ENCODE results near the gene WDR53.

Gene WDR53

GRCh38 chr3:196518966-196519717 lies 49.2 kb downstream of the WDR53 start:
- no peaks in the 10 kb centered on the region for H3K27me3 ChIP-seq (ENCODE audit: insufficient read depth, poor library complexity, severe bottlenecking)
- no peak overlapping the region for H3K4me3 ChIP-seq (replicated peaks; ENCODE audit: insufficient read depth, low read length)
- DNase-seq (ENCODE audit: low read depth in 1 of 2, low spot score in 1 of 2) = peak; percentile 57 to 82
- no peak for TF ChIP-seq GABPA (IDR thresholded peaks at IDR 0.05; ENCODE audit: low read depth)
- TF ChIP-seq, protein P1, sequence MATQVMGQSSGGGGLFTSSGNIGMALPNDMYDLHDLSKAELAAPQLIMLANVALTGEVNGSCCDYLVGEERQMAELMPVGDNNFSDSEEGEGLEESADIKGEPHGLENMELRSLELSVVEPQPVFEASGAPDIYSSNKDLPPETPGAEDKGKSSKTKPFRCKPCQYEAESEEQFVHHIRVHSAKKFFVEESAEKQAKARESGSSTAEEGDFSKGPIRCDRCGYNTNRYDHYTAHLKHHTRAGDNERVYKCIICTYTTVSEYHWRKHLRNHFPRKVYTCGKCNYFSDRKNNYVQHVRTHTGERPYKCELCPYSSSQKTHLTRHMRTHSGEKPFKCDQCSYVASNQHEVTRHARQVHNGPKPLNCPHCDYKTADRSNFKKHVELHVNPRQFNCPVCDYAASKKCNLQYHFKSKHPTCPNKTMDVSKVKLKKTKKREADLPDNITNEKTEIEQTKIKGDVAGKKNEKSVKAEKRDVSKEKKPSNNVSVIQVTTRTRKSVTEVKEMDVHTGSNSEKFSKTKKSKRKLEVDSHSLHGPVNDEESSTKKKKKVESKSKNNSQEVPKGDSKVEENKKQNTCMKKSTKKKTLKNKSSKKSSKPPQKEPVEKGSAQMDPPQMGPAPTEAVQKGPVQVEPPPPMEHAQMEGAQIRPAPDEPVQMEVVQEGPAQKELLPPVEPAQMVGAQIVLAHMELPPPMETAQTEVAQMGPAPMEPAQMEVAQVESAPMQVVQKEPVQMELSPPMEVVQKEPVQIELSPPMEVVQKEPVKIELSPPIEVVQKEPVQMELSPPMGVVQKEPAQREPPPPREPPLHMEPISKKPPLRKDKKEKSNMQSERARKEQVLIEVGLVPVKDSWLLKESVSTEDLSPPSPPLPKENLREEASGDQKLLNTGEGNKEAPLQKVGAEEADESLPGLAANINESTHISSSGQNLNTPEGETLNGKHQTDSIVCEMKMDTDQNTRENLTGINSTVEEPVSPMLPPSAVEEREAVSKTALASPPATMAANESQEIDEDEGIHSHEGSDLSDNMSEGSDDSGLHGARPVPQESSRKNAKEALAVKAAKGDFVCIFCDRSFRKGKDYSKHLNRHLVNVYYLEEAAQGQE (IDR thresholded peaks at IDR 0.05; ENCODE audit: insufficient replicate concordance, low read depth) = no peak
- TF ChIP-seq, protein P2, sequence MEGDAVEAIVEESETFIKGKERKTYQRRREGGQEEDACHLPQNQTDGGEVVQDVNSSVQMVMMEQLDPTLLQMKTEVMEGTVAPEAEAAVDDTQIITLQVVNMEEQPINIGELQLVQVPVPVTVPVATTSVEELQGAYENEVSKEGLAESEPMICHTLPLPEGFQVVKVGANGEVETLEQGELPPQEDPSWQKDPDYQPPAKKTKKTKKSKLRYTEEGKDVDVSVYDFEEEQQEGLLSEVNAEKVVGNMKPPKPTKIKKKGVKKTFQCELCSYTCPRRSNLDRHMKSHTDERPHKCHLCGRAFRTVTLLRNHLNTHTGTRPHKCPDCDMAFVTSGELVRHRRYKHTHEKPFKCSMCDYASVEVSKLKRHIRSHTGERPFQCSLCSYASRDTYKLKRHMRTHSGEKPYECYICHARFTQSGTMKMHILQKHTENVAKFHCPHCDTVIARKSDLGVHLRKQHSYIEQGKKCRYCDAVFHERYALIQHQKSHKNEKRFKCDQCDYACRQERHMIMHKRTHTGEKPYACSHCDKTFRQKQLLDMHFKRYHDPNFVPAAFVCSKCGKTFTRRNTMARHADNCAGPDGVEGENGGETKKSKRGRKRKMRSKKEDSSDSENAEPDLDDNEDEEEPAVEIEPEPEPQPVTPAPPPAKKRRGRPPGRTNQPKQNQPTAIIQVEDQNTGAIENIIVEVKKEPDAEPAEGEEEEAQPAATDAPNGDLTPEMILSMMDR (IDR thresholded peaks at IDR 0.05; ENCODE audit: insufficient read depth, low read length) = peak; percentile 28
- H3K27ac ChIP-seq (replicated peaks) = no peak overlapping the region

DNA sequence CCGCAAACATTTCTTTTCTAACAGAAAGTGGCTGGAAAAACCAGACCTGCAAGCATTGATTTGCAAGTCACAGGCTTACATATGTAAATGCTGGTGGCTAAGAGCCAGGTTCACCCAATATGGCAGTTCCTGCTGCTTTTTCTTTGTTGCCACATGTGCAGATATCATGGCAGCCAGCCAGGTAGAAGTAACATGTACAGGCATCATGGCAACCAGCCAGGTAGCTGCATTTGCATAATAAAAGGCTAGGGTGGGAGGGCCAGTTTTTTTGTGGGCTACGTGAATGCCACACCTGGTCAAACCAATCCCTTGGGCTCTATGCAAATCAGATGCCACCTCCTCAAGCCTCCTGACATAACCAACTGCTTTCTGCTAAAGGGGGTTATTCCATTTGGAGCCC lies 50.4 kb downstream of the WDR53 start:
- Histone ChIP-seq H3K4me3 (replicated peaks; ENCODE audit: insufficient read depth, low read length) (no peak overlapping the region), H3K27ac (replicated peaks) (no peak overlapping the region), H3K27me3 (ENCODE audit: insufficient read depth, poor library complexity, severe bottlenecking) (no peaks in the 10 kb centered on the region)
- no peak for DNase-seq (ENCODE audit: low read depth in 1 of 2, low spot score in 1 of 2)
- TF ChIP-seq, protein P1 (IDR thresholded peaks at IDR 0.05; ENCODE audit: insufficient replicate concordance, low read depth) = no peak
- TF ChIP-seq, protein P2 (IDR thresholded peaks at IDR 0.05; ENCODE audit: insufficient read depth, low read length) = no peak
- TF ChIP-seq GABPA (IDR thresholded peaks at IDR 0.05; ENCODE audit: low read depth) = no peak
- no peak for TF ChIP-seq POLR2AphosphoS5 (IDR thresholded peaks at IDR 0.05; ENCODE audit: low read depth)
- TF ChIP-seq SPI1 (IDR thresholded peaks at IDR 0.05; ENCODE audit: borderline replicate concordance, low read depth) = no peak

DNA sequence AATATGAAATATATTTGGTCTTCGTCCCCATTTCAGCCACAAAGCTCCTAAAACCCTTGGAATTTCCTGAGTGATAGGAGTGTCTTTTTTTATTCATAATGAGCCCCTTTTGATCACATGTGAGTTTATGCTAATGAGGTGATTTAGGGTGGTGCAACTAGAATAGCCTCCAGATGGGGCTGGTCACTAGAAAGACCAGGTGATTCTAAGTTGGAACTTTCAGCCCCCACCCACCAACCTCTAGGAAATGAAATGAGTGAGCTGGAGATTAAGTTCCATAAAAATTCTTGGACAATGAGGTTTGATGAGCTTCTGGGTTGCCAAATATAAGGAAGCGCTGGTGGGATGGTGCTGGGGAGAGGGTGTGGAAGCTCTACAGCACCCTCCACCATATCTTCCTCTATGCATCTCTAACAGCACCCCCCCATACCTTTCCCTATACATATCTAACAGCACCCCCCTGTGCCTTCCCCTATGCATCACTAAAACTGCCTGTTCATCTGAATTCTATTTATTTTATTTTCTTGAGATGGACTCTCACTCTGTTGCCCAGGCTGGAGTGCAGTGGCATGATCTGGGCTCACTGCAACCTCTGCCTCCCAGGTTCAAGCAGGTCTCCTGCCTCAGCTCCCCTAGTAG lies 51.1 kb downstream of the WDR53 start:
- Histone ChIP-seq H3K27me3 (ENCODE audit: insufficient read depth, poor library complexity, severe bottlenecking) (no peaks in the 10 kb centered on the region), H3K4me3 (replicated peaks; ENCODE audit: insufficient read depth, low read length) (no peak overlapping the region), H3K27ac (replicated peaks) (no peak overlapping the region)
- DNase-seq (ENCODE audit: low read depth in 1 of 2, low spot score in 1 of 2) = no peak
- TF ChIP-seq, protein P2 (IDR thresholded peaks at IDR 0.05; ENCODE audit: insufficient read depth, low read length) = no peak
- TF ChIP-seq, protein P1 (IDR thresholded peaks at IDR 0.05; ENCODE audit: insufficient replicate concordance, low read depth) = no peak
- no peak for TF ChIP-seq POLR2AphosphoS5 (IDR thresholded peaks at IDR 0.05; ENCODE audit: low read depth)
- no peak for TF ChIP-seq SPI1 (IDR thresholded peaks at IDR 0.05; ENCODE audit: borderline replicate concordance, low read depth)
- TF ChIP-seq GABPA (IDR thresholded peaks at IDR 0.05; ENCODE audit: low read depth) = no peak
